C1 segment of cervical spinal cord (tissue), 14 donors: Measurements from ENCODE around the gene PITX2.

ENCODE experiments used
- DNase-seq, 14 donors: peaks; one replicate each; lab custom pipeline; 2025; lab: John Stamatoyannopoulos, UW

Gene PITX2

GRCh38 chr4:110636680-110637407, 14.0 kb upstream of the PITX2 start:
- no peak for DNase-seq

- DNase-seq = no peak
Observed at GRCh38 chr4:110636171-110636679, 13.3 kb upstream of the PITX2 start.

GRCh38 chr4:110635163-110635865, 12.4 kb upstream of the PITX2 start:
- DNase-seq = no peak

GRCh38 chr4:110634350-110635162, 11.7 kb upstream of the PITX2 start:
- no peak for DNase-seq

GRCh38 chr4:110633358-110634341, 10.8 kb upstream of the PITX2 start:
- DNase-seq = no peak

GRCh38 chr4:110632506-110633357, 9.9 kb upstream of the PITX2 start:
- DNase-seq = no peak

- DNase-seq = peak in 8 of 14 donors; percentile 6 to 61 (median 38)
Observed at GRCh38 chr4:110631584-110632505, 9.0 kb upstream of the PITX2 start.

GRCh38 chr4:110630688-110631402, 8.0 kb upstream of the PITX2 start:
- DNase-seq = no peak

- DNase-seq = no peak
Observed at GRCh38 chr4:110629780-110630687, 7.2 kb upstream of the PITX2 start.

- DNase-seq = no peak
Observed at GRCh38 chr4:110629214-110629754, 6.4 kb upstream of the PITX2 start.

GRCh38 chr4:110628663-110629213, 5.9 kb upstream of the PITX2 start:
- DNase-seq = no peak

- DNase-seq = no peak
Observed at GRCh38 chr4:110627977-110628662, 5.2 kb upstream of the PITX2 start.

- no peak for DNase-seq
Observed at GRCh38 chr4:110626532-110627153, 3.8 kb upstream of the PITX2 start.

- no peak for DNase-seq
Observed at GRCh38 chr4:110625576-110626257, 2.8 kb upstream of the PITX2 start.
